HCT116 (cell line): Measurements from ENCODE around the gene SPRR1A. TPM values are rescaled to one million over a fixed set of nuclear protein-coding genes. Genes with fewer than 3 reads are reported as not detected.

Experiments used
- ATAC-seq: fragments of 200-7000 bp; cut with Tn5 transposase; 2 replicates; pipeline ENCODE4 v1.9.1; 2020; ENCODE audit warnings: mild to moderate bottlenecking, moderate library complexity
- BruUV-seq: library from RNA; stranded (reverse); fragments of 400-500 nt; replicated peaks from 2 replicates; lab custom pipeline; 2021; lab: Mats Ljungman, UMichigan
- CTCF ChIA-PET: fragments of 300-600 bp; sonication (Branson Sonifier 250); formaldehyde crosslinking; loops from one replicate; lab custom pipeline; 2021; ENCODE audit warnings: antibody characterized with exemption; lab: Charles Lee
- POLR2A ChIA-PET: fragments of 300-600, 350-600 bp; sonication (Branson Sonifier 250); formaldehyde crosslinking; loops from one replicate; lab custom pipeline; 2021; ENCODE audit warnings: antibody characterized with exemption; lab: Charles Lee
- RAD21 ChIA-PET, 2 experiments: fragments of 300-600 bp; sonication (Branson Sonifier 250); formaldehyde crosslinking; loops; one replicate each; lab custom pipeline; 2023; ENCODE audit warnings: low total read pairs in 2 of 2; ENCODE audit not compliant: uncharacterized antibody in 2 of 2, unreplicated experiment in 2 of 2, low non-redundant PET in 1 of 2; lab: Charles Lee
- DNase-seq: peaks from one replicate; pipeline ENCODE4 v3.0.0-alpha.2; 2010; ENCODE audit warnings: low read depth, low spot score
- H2AFZ ChIP-seq: fragments of 200-600 bp; shearing (Covaris generic), sonication (generic); 2 replicates; pipeline ENCODE4 v1.6.1; 2017; ENCODE audit warnings: low read depth, mixed run types, mixed read lengths, antibody characterized with exemption, low read length; ENCODE audit not compliant: poor library complexity, severe bottlenecking
- H3K27ac ChIP-seq: 2 replicates; pipeline ENCODE4 v1.5.1; 2012; ENCODE audit warnings: low read depth, low read length
- H3K27me3 ChIP-seq: fragments of 200-600 bp; sonication (generic); 2 replicates; pipeline ENCODE4 v1.6.1; 2016; ENCODE audit warnings: mixed run types, low read length, mixed read lengths; ENCODE audit not compliant: insufficient read depth
- H3K36me3 ChIP-seq, 2 experiments: fragments of 200-500 bp in 1 of 2; fragments of 200-600 bp in 1 of 2; sonication (Bioruptor generic) in 1 of 2; sonication (generic) in 1 of 2; 2 replicates each; pipeline versions ENCODE4 v1.5.1 to v1.6.1; 2014 to 2016; ENCODE audit warnings: low read length in 2 of 2, inconsistent platforms in 1 of 2, mixed read lengths in 1 of 2, mixed run types in 1 of 2; ENCODE audit not compliant: insufficient read depth in 2 of 2, control insufficient read depth in 1 of 2
- H3K4me1 ChIP-seq, 2 experiments: fragments of 200-600 bp in 1 of 2; sonication (generic) in 1 of 2; 2 replicates each; pipeline versions ENCODE4 v1.5.1 to v1.6.1; 2012 to 2017; ENCODE audit warnings: low read length in 2 of 2, inconsistent platforms in 1 of 2, mild to moderate bottlenecking in 1 of 2, mixed read lengths in 1 of 2, mixed run types in 1 of 2, moderate library complexity in 1 of 2; ENCODE audit not compliant: insufficient read depth in 2 of 2, control insufficient read depth in 1 of 2
- H3K4me2 ChIP-seq: fragments of 200-600 bp; sonication (generic); 2 replicates; pipeline ENCODE4 v1.6.1; 2017; ENCODE audit warnings: mixed run types, low read length, mixed read lengths
- H3K4me3 ChIP-seq, 2 experiments: fragments of 200-600 bp in 1 of 2; sonication (generic) in 1 of 2; replicated peaks in 1 of 2; 2 replicates each; pipeline ENCODE4 v1.5.1; 2011 to 2016; ENCODE audit warnings: low read length in 2 of 2, control low read depth in 1 of 2, low read depth in 1 of 2, mild to moderate bottlenecking in 1 of 2, mixed read lengths in 1 of 2, mixed run types in 1 of 2
- H3K79me2 ChIP-seq: fragments of 200-600 bp; sonication (generic); 2 replicates; pipeline ENCODE4 v1.6.1; 2017; ENCODE audit warnings: mild to moderate bottlenecking, mixed run types, low read length, moderate library complexity, mixed read lengths; ENCODE audit not compliant: insufficient read depth
- H3K9ac ChIP-seq: fragments of 200-600 bp; sonication (generic); 2 replicates; pipeline ENCODE4 v1.6.1; 2016; ENCODE audit warnings: low read length, mixed read lengths
- H3K9me2 ChIP-seq: fragments of 200-600 bp; sonication (generic), shearing (Covaris generic); 2 replicates; pipeline ENCODE4 v1.6.1; 2017; ENCODE audit warnings: mixed run types, mild to moderate bottlenecking, moderate library complexity; ENCODE audit not compliant: insufficient read depth
- H3K9me3 ChIP-seq, 2 experiments: fragments of 200-500 bp in 1 of 2; fragments of 200-600 bp in 1 of 2; sonication (Bioruptor generic) in 1 of 2; sonication (generic) in 1 of 2; 2 replicates each; pipeline ENCODE4 v1.6.1; 2014 to 2017; ENCODE audit warnings: low read length in 2 of 2, mixed read lengths in 2 of 2, inconsistent platforms in 1 of 2, low read depth in 1 of 2, mild to moderate bottlenecking in 1 of 2, mixed run types in 1 of 2, moderate library complexity in 1 of 2; ENCODE audit not compliant: control insufficient read depth in 1 of 2, insufficient read depth in 1 of 2
- H4K20me1 ChIP-seq: fragments of 200-600 bp; sonication (generic), shearing (Covaris generic); 2 replicates; pipeline ENCODE4 v1.6.1; 2017; ENCODE audit warnings: mixed run types, mild to moderate bottlenecking, moderate library complexity; ENCODE audit not compliant: insufficient read depth
- CTCF ChIP-seq, 3 experiments: fragments of 200-600 bp in 1 of 3; sonication (generic) in 1 of 3; IDR thresholded peaks in 2 of 3; conservative IDR thresholded peaks in 1 of 3; 2 replicates each; pipeline ENCODE4 v1.5.1; 2012 to 2017; ENCODE audit warnings: low read depth in 2 of 3, low read length in 2 of 3, antibody characterized with exemption in 1 of 3, borderline replicate concordance in 1 of 3, control low read depth in 1 of 3, mild to moderate bottlenecking in 1 of 3, mixed read lengths in 1 of 3, mixed run types in 1 of 3, moderate library complexity in 1 of 3; ENCODE audit not compliant: insufficient read depth in 1 of 3
- ELF1 ChIP-seq: IDR thresholded peaks from 2 replicates; pipeline ENCODE4 v1.6.1; 2012; ENCODE audit warnings: low read depth, borderline replicate concordance
- FOSL1 ChIP-seq: IDR thresholded peaks from 2 replicates; pipeline ENCODE4 v1.6.1; 2012; ENCODE audit warnings: low read depth
- REST ChIP-seq: IDR thresholded peaks from 2 replicates; pipeline ENCODE4 v1.6.1; 2012; ENCODE audit warnings: low read depth
- SRF ChIP-seq: IDR thresholded peaks from 2 replicates; pipeline ENCODE4 v1.6.1; 2012; ENCODE audit warnings: low read depth
- TCF7L2 ChIP-seq: IDR thresholded peaks from 2 replicates; pipeline ENCODE4 v1.7.0; 2011; ENCODE audit warnings: borderline replicate concordance, inconsistent platforms; ENCODE audit not compliant: insufficient read depth, insufficient read length; ENCODE audit errors: extremely low read depth
- YY1 ChIP-seq: IDR thresholded peaks from 2 replicates; pipeline ENCODE4 v1.6.1; 2011; ENCODE audit warnings: low read length, low read depth, moderate library complexity, mild to moderate bottlenecking; ENCODE audit not compliant: insufficient replicate concordance; ENCODE audit errors: extremely low read depth
- ZNF274 ChIP-seq: fragments of 200-500 bp; sonication (Bioruptor generic); IDR thresholded peaks from 2 replicates; pipeline ENCODE4 v1.6.1; 2014; ENCODE audit warnings: mild to moderate bottlenecking, low read depth, low read length, inconsistent platforms
- intact Hi-C: fragments of 100-400 bp; cut with micrococcal nuclease; formaldehyde crosslinking; loops from 2 replicates; pipeline ENCODE4 v1.10.0; 2022
- total RNA-seq: library from RNA; stranded (reverse); gene quantifications from one replicate; pipeline ENCODE4 v1.2.1, GENCODE V29; 2021; ENCODE audit not compliant: unreplicated experiment

SPRR1A gene
- total RNA-seq, 1 experiment from 2014 or later = not detected

- Histone ChIP-seq H3K79me2 (no peaks in the 10 kb centered on the region), H3K4me2 (no peak overlapping the region), H3K9ac (no peak overlapping the region), H3K4me3 (no peak overlapping the region), H3K36me3 (no peaks in the 10 kb centered on the region), H3K9me2 (no peaks in the 10 kb centered on the region), H3K4me1 (peaks cover 0 to 6% of the 10 kb centered on the region in 2 experiments; a peak in 1 of 4 replicates), H3K27me3 (peaks cover 4% of the 10 kb centered on the region), H3K9me3 (no peaks in the 10 kb centered on the region), H4K20me1 (no peaks in the 10 kb centered on the region), H2AFZ (no peak overlapping the region), H3K27ac (no peak overlapping the region)
- CTCF ChIA-PET = no interaction called here
- POLR2A ChIA-PET = no interaction called here
- no TSS peak for BruUV-seq
- no peak for TF ChIP-seq FOSL1
- TF ChIP-seq REST = no peak
- no peak for TF ChIP-seq YY1
- no peak for TF ChIP-seq CTCF (IDR thresholded peaks at IDR 0.05 in 2 of 3, conservative IDR thresholded peaks at IDR 0.05 in 1 of 3; ENCODE audit: borderline replicate concordance in 1 of 3, insufficient read depth in 1 of 3, low read depth in 2 of 3, low read length in 2 of 3)
- no peak for TF ChIP-seq SRF
- no peak for TF ChIP-seq ELF1
- TF ChIP-seq TCF7L2 = no peak
- no peak for TF ChIP-seq ZNF274
- intact Hi-C loops = no loop called here
- RAD21 ChIA-PET = no interaction called here
- ATAC-seq (no peak), DNase-seq (no peak)
These were observed 51.3 kb downstream of the SPRR1A start for GRCh38 chr1:153035211-153035610.

Other genes with a start within 250 kb of the SPRR1A start
- not detected for gene KPRP, start 226.1 kb upstream of the SPRR1A start, total RNA-seq
- gene LCE1F, start 208.9 kb upstream of the SPRR1A start, total RNA-seq = not detected
- not detected for gene LCE1E, start 197.8 kb upstream of the SPRR1A start, total RNA-seq
- gene LCE1D, start 187.4 kb upstream of the SPRR1A start, total RNA-seq = not detected
- gene LCE1C, start 177.4 kb upstream of the SPRR1A start, total RNA-seq = not detected
- gene LCE1B, start 172.1 kb upstream of the SPRR1A start, total RNA-seq = not detected
- not detected for gene LCE1A, start 156.6 kb upstream of the SPRR1A start, total RNA-seq
- gene LCE6A, start 141.2 kb upstream of the SPRR1A start, total RNA-seq = not detected
- not detected for gene LCE7A, start 124.1 kb upstream of the SPRR1A start, total RNA-seq
- gene SMCP, start 105.8 kb upstream of the SPRR1A start, total RNA-seq = not detected
- not detected for gene IVL, start 75.5 kb upstream of the SPRR1A start, total RNA-seq
- gene SPRR5, start 36.9 kb upstream of the SPRR1A start, total RNA-seq = not detected
- not detected for gene SPRR4, start 13.4 kb upstream of the SPRR1A start, total RNA-seq
- gene SPRR3, start 17.7 kb downstream of the SPRR1A start, total RNA-seq = not detected
- gene SPRR1B, start 47.1 kb downstream of the SPRR1A start, total RNA-seq = 0.66 TPM
- gene SPRR2D, start 57.0 kb downstream of the SPRR1A start, total RNA-seq = 6.9 TPM
- gene SPRR2A, start 73.4 kb downstream of the SPRR1A start, total RNA-seq = not detected
- gene SPRR2B, start 87.5 kb downstream of the SPRR1A start, total RNA-seq = not detected
- gene SPRR2E, start 110.4 kb downstream of the SPRR1A start, total RNA-seq = not detected
- gene SPRR2F, start 129.4 kb downstream of the SPRR1A start, total RNA-seq = not detected
- gene SPRR2G, start 166.8 kb downstream of the SPRR1A start, total RNA-seq = not detected
- gene LELP1, start 219.3 kb downstream of the SPRR1A start, total RNA-seq = not detected
- not detected for gene PRR9, start 233.5 kb downstream of the SPRR1A start, total RNA-seq